ENCODE results near the gene SHH. TPM values are rescaled to one million over a fixed set of nuclear protein-coding genes. Genes with fewer than 3 reads are reported as not detected.

SHH gene
- polyA plus RNA-seq, 3 donors = not detected

- Histone ChIP-seq H3K9me3 (replicated peaks in 1 of 2; ENCODE audit: control insufficient read depth in 1 of 2, insufficient read depth in 1 of 2, low read length in 2 of 2) (peaks cover 0 to 3% of the 10 kb centered on the region in 2 donors), H3K27ac (ENCODE audit: low read depth in 1 of 2, low read length in 2 of 2) (peak overlapping the region; percentile 61 to 64), H3K9ac (ENCODE audit: insufficient read depth, low read length, poor library complexity, severe bottlenecking) (no peak overlapping the region), H3K4me1 (ENCODE audit: control insufficient read depth in 1 of 2, insufficient read depth in 2 of 2, low read length in 2 of 2) (peaks cover 61 to 65% of the 10 kb centered on the region in 2 donors), H3K4me3 (replicated peaks in 1 of 3; ENCODE audit: low read depth in 2 of 3, low read length in 3 of 3) (peak overlapping the region in 1 of 3 experiments; percentile 11), H3K79me2 (ENCODE audit: insufficient read depth, low read length) (peaks cover 78% of the 10 kb centered on the region), H3K27me3 (ENCODE audit: control insufficient read depth in 2 of 2, insufficient read depth in 2 of 2, low read length in 2 of 2) (no peaks in the 10 kb centered on the region), H3K36me3 (replicated peaks in 1 of 2; ENCODE audit: control insufficient read depth in 1 of 2, insufficient read depth in 2 of 2, low read length in 2 of 2) (peaks cover 19 to 56% of the 10 kb centered on the region in 2 donors), H3K4me2 (replicated peaks; ENCODE audit: extremely low read depth, low read length, poor library complexity, severe bottlenecking) (peak overlapping the region; percentile 29), H4K20me1 (ENCODE audit: insufficient read depth, low read length) (peaks cover 87% of the 10 kb centered on the region), H2AFZ (ENCODE audit: insufficient read depth, low read depth, low read length, poor library complexity, severe bottlenecking) (no peak overlapping the region)
- Mint-ChIP-seq H3K9me3 (peaks cover 0 to 6% (median 0%) of the 10 kb centered on the region in 7 donors), H3K4me1 (peaks cover 63% of the 10 kb centered on the region), H3K27me3 (ENCODE audit: low read depth in 3 of 3) (peaks cover 0 to 1% (median 0%) of the 10 kb centered on the region in 3 donors), H3K27ac (peak overlapping the region; percentile 78 to 90 (median 87)), H3K36me3 (peaks cover 50 to 61% of the 10 kb centered on the region in 2 donors), H3K4me3 (peak overlapping the region in 1 of 2 donors; percentile 73)
- peak; percentile 51 to 76 (median 76) for DNase-seq
- 38% methylated on average over 4 of the region's 5 CpGs for WGBS (ENCODE audit: insufficient coverage)
- intact Hi-C loops (cut with micrococcal nuclease) = loop anchor here in 1 of 2 donors (10.0 kb wide), 1 partner anchor 836 kb away; no protein-coding TSS in a partner anchor
- TF ChIP-seq, protein P1, sequence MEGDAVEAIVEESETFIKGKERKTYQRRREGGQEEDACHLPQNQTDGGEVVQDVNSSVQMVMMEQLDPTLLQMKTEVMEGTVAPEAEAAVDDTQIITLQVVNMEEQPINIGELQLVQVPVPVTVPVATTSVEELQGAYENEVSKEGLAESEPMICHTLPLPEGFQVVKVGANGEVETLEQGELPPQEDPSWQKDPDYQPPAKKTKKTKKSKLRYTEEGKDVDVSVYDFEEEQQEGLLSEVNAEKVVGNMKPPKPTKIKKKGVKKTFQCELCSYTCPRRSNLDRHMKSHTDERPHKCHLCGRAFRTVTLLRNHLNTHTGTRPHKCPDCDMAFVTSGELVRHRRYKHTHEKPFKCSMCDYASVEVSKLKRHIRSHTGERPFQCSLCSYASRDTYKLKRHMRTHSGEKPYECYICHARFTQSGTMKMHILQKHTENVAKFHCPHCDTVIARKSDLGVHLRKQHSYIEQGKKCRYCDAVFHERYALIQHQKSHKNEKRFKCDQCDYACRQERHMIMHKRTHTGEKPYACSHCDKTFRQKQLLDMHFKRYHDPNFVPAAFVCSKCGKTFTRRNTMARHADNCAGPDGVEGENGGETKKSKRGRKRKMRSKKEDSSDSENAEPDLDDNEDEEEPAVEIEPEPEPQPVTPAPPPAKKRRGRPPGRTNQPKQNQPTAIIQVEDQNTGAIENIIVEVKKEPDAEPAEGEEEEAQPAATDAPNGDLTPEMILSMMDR (IDR thresholded peaks at IDR 0.05) = no peak
These were observed 51.1 kb downstream of the SHH start for GRCh38 chr7:155761162-155761561.

- no peak overlapping the region for H3K4me3 Mint-ChIP-seq
- peaks cover 0 to 1% (median 0%) of the 10 kb centered on the region in 3 donors for H3K27me3 Mint-ChIP-seq (ENCODE audit: low read depth in 3 of 3)
- H3K9me3 ChIP-seq (replicated peaks in 1 of 2; ENCODE audit: control insufficient read depth in 1 of 2, insufficient read depth in 1 of 2, low read length in 2 of 2) = peaks cover 0 to 3% of the 10 kb centered on the region in 2 donors
- peak overlapping the region in 6 of 7 donors; percentile 47 to 92 (median 83) for H3K27ac Mint-ChIP-seq
- TF ChIP-seq, protein P1 (IDR thresholded peaks at IDR 0.05) = no peak
- no peak overlapping the region for H3K9ac ChIP-seq (ENCODE audit: insufficient read depth, low read length, poor library complexity, severe bottlenecking)
- H4K20me1 ChIP-seq (ENCODE audit: insufficient read depth, low read length) = peaks cover 87% of the 10 kb centered on the region
- H3K4me1 ChIP-seq (ENCODE audit: control insufficient read depth in 1 of 2, insufficient read depth in 2 of 2, low read length in 2 of 2) = peaks cover 69 to 77% of the 10 kb centered on the region in 2 donors
- peak overlapping the region; percentile 11 to 61 for H3K27ac ChIP-seq (ENCODE audit: low read depth in 1 of 2, low read length in 2 of 2)
- WGBS (ENCODE audit: insufficient coverage) = 100% methylated on average over 4 of the region's 9 CpGs
- peaks cover 7 to 46% of the 10 kb centered on the region in 2 donors for H3K36me3 ChIP-seq (replicated peaks in 1 of 2; ENCODE audit: control insufficient read depth in 1 of 2, insufficient read depth in 2 of 2, low read length in 2 of 2)
- peaks cover 79% of the 10 kb centered on the region for H3K79me2 ChIP-seq (ENCODE audit: insufficient read depth, low read length)
- intact Hi-C loops (cut with micrococcal nuclease) = loop anchor here in 1 of 2 donors (10.0 kb wide), 1 partner anchor 835 kb away; no protein-coding TSS in a partner anchor
- H3K36me3 Mint-ChIP-seq = peaks cover 37 to 52% of the 10 kb centered on the region in 2 donors
- no peak overlapping the region for H3K4me2 ChIP-seq (replicated peaks; ENCODE audit: extremely low read depth, low read length, poor library complexity, severe bottlenecking)
- H3K9me3 Mint-ChIP-seq = peaks cover 0 to 6% (median 0%) of the 10 kb centered on the region in 7 donors
- no peaks in the 10 kb centered on the region for H3K27me3 ChIP-seq (ENCODE audit: control insufficient read depth in 2 of 2, insufficient read depth in 2 of 2, low read length in 2 of 2)
- no peak overlapping the region for H2AFZ ChIP-seq (ENCODE audit: insufficient read depth, low read depth, low read length, poor library complexity, severe bottlenecking)
- H3K4me3 ChIP-seq (replicated peaks in 1 of 3; ENCODE audit: low read depth in 2 of 3, low read length in 3 of 3) = no peak overlapping the region
- H3K4me1 Mint-ChIP-seq = peaks cover 71% of the 10 kb centered on the region
- no peak for DNase-seq
These were observed 52.4 kb downstream of the SHH start for GRCh38 chr7:155759740-155760430.
